ENCODE measurements around the gene TMEM116.
"Not testable (repeated sequence)": the region's sequence is repeated elsewhere in the genome, so short reads cannot be mapped to it uniquely, and the experiment has no call there.

GRCh38 chr12:112009596-112009995 lies 3.4 kb downstream of the TMEM116 start:
- not testable (repeated sequence) for TF ChIP-seq CTCF, POLR2A (IDR thresholded peaks at IDR 0.05)

All from right lobe of liver (tissue), 4 donors.